ENCODE measurements around the gene C4orf33. TPM values are rescaled to one million over a fixed set of nuclear protein-coding genes. Genes with fewer than 3 reads are reported as not detected.
"Not testable (repeated sequence)": the region's sequence is repeated elsewhere in the genome, so short reads cannot be mapped to it uniquely, and the experiment has no call there.

C4orf33 gene
- total and polyA plus RNA-seq, 2 donors, result 4.4 to 23.3 TPM

GRCh38 chr4:129098531-129099001 lies 2.6 kb downstream of the C4orf33 start:
- DNase-seq (ENCODE audit: extremely low spot score), result no peak
- no peak overlapping the region for H3K27ac ChIP-seq (ENCODE audit: low read depth)
- H3K4me1 ChIP-seq (ENCODE audit: insufficient read depth), result no peaks in the 10 kb centered on the region
- H3K36me3 ChIP-seq (ENCODE audit: insufficient read depth), result no peaks in the 10 kb centered on the region
- H3K4me3 ChIP-seq (ENCODE audit: low read depth, low read length), result no peak overlapping the region

GRCh38 chr4:129109965-129110824 lies 14.2 kb downstream of the C4orf33 start:
- Histone ChIP-seq H3K4me3 (ENCODE audit: low read depth, low read length) (no peak overlapping the region), H3K36me3 (ENCODE audit: insufficient read depth) (peaks cover 2% of the 10 kb centered on the region), H3K27ac (ENCODE audit: low read depth) (no peak overlapping the region), H3K4me1 (ENCODE audit: insufficient read depth) (no peaks in the 10 kb centered on the region)
- 77% methylated on average over 3 of the region's 3 CpGs for WGBS
- no peak for DNase-seq (ENCODE audit: extremely low spot score)

GRCh38 chr4:129110931-129111330 lies 15.0 kb downstream of the C4orf33 start:
- no peak for DNase-seq (ENCODE audit: extremely low spot score)
- 81% methylated on average over 3 of the region's 3 CpGs for WGBS
- no peak overlapping the region for H3K4me3 ChIP-seq (ENCODE audit: low read depth, low read length)
- H3K36me3 ChIP-seq (ENCODE audit: insufficient read depth), result peaks cover 2% of the 10 kb centered on the region
- no peaks in the 10 kb centered on the region for H3K4me1 ChIP-seq (ENCODE audit: insufficient read depth)
- H3K27ac ChIP-seq (ENCODE audit: low read depth), result no peak overlapping the region

- Histone ChIP-seq H3K36me3 (ENCODE audit: insufficient read depth) (peaks cover 2% of the 10 kb centered on the region), H3K4me3 (ENCODE audit: low read depth, low read length) (no peak overlapping the region), H3K27ac (ENCODE audit: low read depth) (no peak overlapping the region), H3K4me1 (ENCODE audit: insufficient read depth) (no peaks in the 10 kb centered on the region)
- DNase-seq (ENCODE audit: extremely low spot score), result no peak
Observed at GRCh38 chr4:129111919-129112318, 16.0 kb downstream of the C4orf33 start.

- 29% methylated on average over 1 of the region's 1 CpG for WGBS
- no peak for DNase-seq (ENCODE audit: extremely low spot score)
- no peak overlapping the region for H3K4me3 ChIP-seq (ENCODE audit: low read depth, low read length)
- no peak overlapping the region for H3K27ac ChIP-seq (ENCODE audit: low read depth)
- peaks cover 2% of the 10 kb centered on the region for H3K36me3 ChIP-seq (ENCODE audit: insufficient read depth)
- H3K4me1 ChIP-seq (ENCODE audit: insufficient read depth), result no peaks in the 10 kb centered on the region
Observed at GRCh38 chr4:129113434-129113833, 17.5 kb downstream of the C4orf33 start.

GRCh38 chr4:129113919-129114318 lies 18.0 kb downstream of the C4orf33 start:
- Histone ChIP-seq H3K4me3 (ENCODE audit: low read depth, low read length) (no peak overlapping the region), H3K4me1 (ENCODE audit: insufficient read depth) (no peaks in the 10 kb centered on the region), H3K36me3 (ENCODE audit: insufficient read depth) (peaks cover 2% of the 10 kb centered on the region), H3K27ac (ENCODE audit: low read depth) (no peak overlapping the region)
- WGBS, result 77% methylated on average over 1 of the region's 1 CpG
- no peak for DNase-seq (ENCODE audit: extremely low spot score)

- Histone ChIP-seq H3K27ac (ENCODE audit: low read depth) (no peak overlapping the region), H3K4me1 (ENCODE audit: insufficient read depth) (no peaks in the 10 kb centered on the region), H3K4me3 (ENCODE audit: low read depth, low read length) (no peak overlapping the region), H3K36me3 (ENCODE audit: insufficient read depth) (no peaks in the 10 kb centered on the region)
- 94% methylated on average over 5 of the region's 5 CpGs for WGBS
- DNase-seq (ENCODE audit: extremely low spot score), result no peak
Observed at GRCh38 chr4:129117705-129118104, 21.8 kb downstream of the C4orf33 start.

GRCh38 chr4:129126614-129127013 lies 30.7 kb downstream of the C4orf33 start:
- not testable (repeated sequence) for H3K4me1 ChIP-seq (ENCODE audit: insufficient read depth); H3K36me3 ChIP-seq (ENCODE audit: insufficient read depth); H3K4me3 ChIP-seq (ENCODE audit: low read depth, low read length); DNase-seq (ENCODE audit: extremely low spot score); H3K27ac ChIP-seq (ENCODE audit: low read depth)
- 93% methylated on average over 5 of the region's 5 CpGs for WGBS

GRCh38 chr4:129129143-129129542 lies 33.2 kb downstream of the C4orf33 start:
- no peak for DNase-seq (ENCODE audit: extremely low spot score)
- H3K4me1 ChIP-seq (ENCODE audit: insufficient read depth), result no peaks in the 10 kb centered on the region
- no peak overlapping the region for H3K27ac ChIP-seq (ENCODE audit: low read depth)
- H3K36me3 ChIP-seq (ENCODE audit: insufficient read depth), result no peaks in the 10 kb centered on the region
- H3K4me3 ChIP-seq (ENCODE audit: low read depth, low read length), result no peak overlapping the region
- WGBS, result 88% methylated on average over 2 of the region's 2 CpGs

GRCh38 chr4:129131343-129131742 lies 35.4 kb downstream of the C4orf33 start:
- no peak for DNase-seq (ENCODE audit: extremely low spot score)
- H3K4me3 ChIP-seq (ENCODE audit: low read depth, low read length), result no peak overlapping the region
- WGBS, result 83% methylated on average over 2 of the region's 2 CpGs
- H3K27ac ChIP-seq (ENCODE audit: low read depth), result no peak overlapping the region
- no peaks in the 10 kb centered on the region for H3K36me3 ChIP-seq (ENCODE audit: insufficient read depth)
- H3K4me1 ChIP-seq (ENCODE audit: insufficient read depth), result no peaks in the 10 kb centered on the region

- no peaks in the 10 kb centered on the region for H3K36me3 ChIP-seq (ENCODE audit: insufficient read depth)
- H3K27ac ChIP-seq (ENCODE audit: low read depth), result no peak overlapping the region
- 84% methylated on average over 8 of the region's 8 CpGs for WGBS
- H3K4me3 ChIP-seq (ENCODE audit: low read depth, low read length), result no peak overlapping the region
- no peaks in the 10 kb centered on the region for H3K4me1 ChIP-seq (ENCODE audit: insufficient read depth)
- no peak for DNase-seq (ENCODE audit: extremely low spot score)
Observed at GRCh38 chr4:129136433-129136832, 40.5 kb downstream of the C4orf33 start.

- Histone ChIP-seq H3K27ac (ENCODE audit: low read depth) (no peak overlapping the region), H3K4me1 (ENCODE audit: insufficient read depth) (no peaks in the 10 kb centered on the region), H3K36me3 (ENCODE audit: insufficient read depth) (no peaks in the 10 kb centered on the region), H3K4me3 (ENCODE audit: low read depth, low read length) (no peak overlapping the region)
- DNase-seq (ENCODE audit: extremely low spot score), result no peak
- WGBS, result 63% methylated on average over 6 of the region's 6 CpGs
Observed at GRCh38 chr4:129138810-129139496, 43.0 kb downstream of the C4orf33 start.

- no peak overlapping the region for H3K27ac ChIP-seq (ENCODE audit: low read depth)
- no peaks in the 10 kb centered on the region for H3K36me3 ChIP-seq (ENCODE audit: insufficient read depth)
- 60% methylated on average over 2 of the region's 2 CpGs for WGBS
- H3K4me3 ChIP-seq (ENCODE audit: low read depth, low read length), result no peak overlapping the region
- no peaks in the 10 kb centered on the region for H3K4me1 ChIP-seq (ENCODE audit: insufficient read depth)
- DNase-seq (ENCODE audit: extremely low spot score), result no peak
Observed at GRCh38 chr4:129140521-129140920, 44.6 kb downstream of the C4orf33 start.

GRCh38 chr4:129143359-129143758 lies 47.4 kb downstream of the C4orf33 start:
- Histone ChIP-seq H3K4me3 (ENCODE audit: low read depth, low read length) (no peak overlapping the region), H3K4me1 (ENCODE audit: insufficient read depth) (no peaks in the 10 kb centered on the region), H3K36me3 (ENCODE audit: insufficient read depth) (no peaks in the 10 kb centered on the region), H3K27ac (ENCODE audit: low read depth) (no peak overlapping the region)
- WGBS, result 42% methylated on average over 2 of the region's 2 CpGs
- no peak for DNase-seq (ENCODE audit: extremely low spot score)

All from urinary bladder (tissue), 4 donors.